C4-2B (cell line): ENCODE results near the gene ATP8B1.

Experiments
- CTCF ChIP-seq: fragments of 450-650 bp; conservative IDR thresholded peaks from 2 replicates; pipeline ENCODE4 v1.5.1; 2017; ENCODE audit warnings: mild to moderate bottlenecking
- ZFX ChIP-seq: fragments of 450-650 bp; IDR thresholded peaks from 2 replicates; pipeline ENCODE4 v1.6.1; 2017

DNA sequence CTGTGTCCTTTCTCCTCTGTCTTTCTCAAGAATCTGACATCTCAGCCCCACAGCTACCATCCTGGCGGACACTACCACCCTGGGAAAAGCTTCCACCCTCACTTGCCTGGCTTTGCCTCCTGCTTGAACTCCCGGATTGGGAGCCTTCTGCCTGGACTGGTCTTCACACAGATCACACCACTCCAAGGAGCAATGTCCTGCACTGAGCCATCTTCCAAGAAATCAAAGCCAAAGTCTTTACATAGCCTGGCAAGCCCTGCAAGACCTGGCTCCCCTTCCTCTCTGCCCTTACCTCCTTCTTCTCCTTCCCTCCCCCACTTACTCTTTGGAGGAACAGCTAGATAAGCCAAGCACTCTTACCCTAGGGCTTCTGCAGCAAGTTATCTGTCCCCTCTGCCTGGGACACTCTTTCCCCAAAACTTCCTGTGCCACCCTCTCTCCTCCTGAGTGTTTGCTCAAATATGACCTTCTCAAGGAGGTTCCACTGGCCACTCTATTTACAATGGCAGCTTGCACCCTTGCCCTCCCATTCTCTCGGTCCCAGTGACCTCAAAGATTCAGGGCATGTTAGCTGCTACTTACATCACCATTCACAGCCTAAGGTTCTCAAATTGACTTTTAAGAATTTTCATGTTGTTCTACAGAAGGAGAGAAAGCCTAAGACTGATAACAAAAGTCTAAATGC, 9.7 kb downstream of the ATP8B1 start:
- TF ChIP-seq CTCF (no peak), ZFX (no peak)
